ENCODE measurements around the gene CRCP. TPM values are rescaled to one million over a fixed set of nuclear protein-coding genes. Genes with fewer than 3 reads are reported as not detected.

The CRCP gene
- total RNA-seq, 1 donor from 2014 or later = 23.2 TPM

- no peaks in the 10 kb centered on the region for H3K9me3 ChIP-seq (replicated peaks)
- no peak for TF ChIP-seq CTCF (IDR thresholded peaks at IDR 0.05; ENCODE audit: borderline replicate concordance)
- no peak for DNase-seq
- peaks cover 18% of the 10 kb centered on the region for H3K36me3 ChIP-seq
- H3K27ac ChIP-seq (replicated peaks) = no peak overlapping the region
- intact Hi-C loops (cut with micrococcal nuclease) = no loop called here
- no peaks in the 10 kb centered on the region for H3K4me1 ChIP-seq
- no peak overlapping the region for H3K4me3 ChIP-seq
- H3K27me3 ChIP-seq (ENCODE audit: low read depth) = no peaks in the 10 kb centered on the region
Measured at GRCh38 chr7:66088861-66089838, 25.5 kb upstream of the CRCP start.

GRCh38 chr7:66092654-66093053, 22.0 kb upstream of the CRCP start:
- Histone ChIP-seq H3K4me3 (no peak overlapping the region), H3K36me3 (peaks cover 9% of the 10 kb centered on the region), H3K9me3 (replicated peaks) (no peaks in the 10 kb centered on the region), H3K4me1 (no peaks in the 10 kb centered on the region), H3K27ac (replicated peaks) (no peak overlapping the region), H3K27me3 (ENCODE audit: low read depth) (no peaks in the 10 kb centered on the region)
- intact Hi-C loops (cut with micrococcal nuclease) = no loop called here
- no peak for DNase-seq
- no peak for TF ChIP-seq CTCF (IDR thresholded peaks at IDR 0.05; ENCODE audit: borderline replicate concordance)

- Histone ChIP-seq H3K27ac (replicated peaks) (no peak overlapping the region), H3K36me3 (peaks cover 5% of the 10 kb centered on the region), H3K4me1 (peaks cover 5% of the 10 kb centered on the region), H3K4me3 (no peak overlapping the region), H3K9me3 (replicated peaks) (no peaks in the 10 kb centered on the region), H3K27me3 (ENCODE audit: low read depth) (no peaks in the 10 kb centered on the region)
- no peak for TF ChIP-seq CTCF (IDR thresholded peaks at IDR 0.05; ENCODE audit: borderline replicate concordance)
- intact Hi-C loops (cut with micrococcal nuclease) = no loop called here
- no peak for DNase-seq
Measured at GRCh38 chr7:66095010-66095409, 19.6 kb upstream of the CRCP start.

- no peaks in the 10 kb centered on the region for H3K9me3 ChIP-seq (replicated peaks)
- intact Hi-C loops (cut with micrococcal nuclease) = no loop called here
- H3K27me3 ChIP-seq (ENCODE audit: low read depth) = no peaks in the 10 kb centered on the region
- peaks cover 10% of the 10 kb centered on the region for H3K4me1 ChIP-seq
- no peaks in the 10 kb centered on the region for H3K36me3 ChIP-seq
- H3K27ac ChIP-seq (replicated peaks) = no peak overlapping the region
- no peak for DNase-seq
- TF ChIP-seq CTCF (IDR thresholded peaks at IDR 0.05; ENCODE audit: borderline replicate concordance) = no peak
- no peak overlapping the region for H3K4me3 ChIP-seq
Measured at GRCh38 chr7:66099232-66099550, 15.5 kb upstream of the CRCP start.

GRCh38 chr7:66099551-66100407, 14.9 kb upstream of the CRCP start:
- TF ChIP-seq CTCF (IDR thresholded peaks at IDR 0.05; ENCODE audit: borderline replicate concordance) = no peak
- peak overlapping the region; percentile 79 for H3K27ac ChIP-seq (replicated peaks)
- no peaks in the 10 kb centered on the region for H3K36me3 ChIP-seq
- peak; percentile 41 for DNase-seq
- H3K9me3 ChIP-seq (replicated peaks) = no peaks in the 10 kb centered on the region
- peaks cover 10% of the 10 kb centered on the region for H3K4me1 ChIP-seq
- H3K4me3 ChIP-seq = peak overlapping the region; percentile 60
- no peaks in the 10 kb centered on the region for H3K27me3 ChIP-seq (ENCODE audit: low read depth)
- intact Hi-C loops (cut with micrococcal nuclease) = no loop called here

All from left ventricle myocardium inferior (tissue), 1 donor.